Activated CD8-positive, alpha-beta memory T cell treated with anti-CD3 and anti-CD28 coated beads, Interleukin-2, amount 50 U/mL, for 4 hours (primary cell): ENCODE results near the gene ZNF263.

Source experiments
- DNase-seq: peaks from one replicate; pipeline ENCODE4 v3.0.0-alpha.2; 2020

The ZNF263 gene

GRCh38 chr16:3282730-3283542 is at the start of gene ZNF263:
Gene ZNF263 (plus strand): TSS chr16:3283491. CDS start chr16:3283819, 328 bp downstream.
- peak; percentile 91 for DNase-seq

DNA sequence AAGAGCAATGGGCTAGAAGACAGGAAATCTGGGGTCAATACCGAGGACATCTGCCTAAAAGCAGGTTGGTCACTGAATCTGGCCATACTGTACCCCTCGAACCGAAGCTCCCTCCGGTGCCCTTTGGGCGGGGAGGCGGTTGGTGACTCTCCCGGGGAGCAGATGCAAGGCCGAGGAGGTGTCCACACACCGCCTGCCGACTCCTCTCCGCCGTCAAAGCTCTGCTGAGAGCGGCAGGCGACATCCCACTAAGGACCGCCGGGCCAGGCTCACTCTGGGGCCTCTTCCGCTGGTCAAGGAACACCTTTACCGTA is 48.8 kb upstream of the ZNF263 start:
- no peak for DNase-seq

- DNase-seq = peak; percentile 92
Observed at GRCh38 chr16:3234857-3235561, 48.3 kb upstream of the ZNF263 start, which contains the start of gene ZNF200. Gene ZNF200 (minus strand): TSS chr16:3235158. CDS start chr16:3233755, 1,403 bp downstream.

GRCh38 chr16:3235856-3236669 is 47.2 kb upstream of the ZNF263 start:
- peak; percentile 48 for DNase-seq

- no peak for DNase-seq
Observed at GRCh38 chr16:3241761-3242160, 41.5 kb upstream of the ZNF263 start.

DNA sequence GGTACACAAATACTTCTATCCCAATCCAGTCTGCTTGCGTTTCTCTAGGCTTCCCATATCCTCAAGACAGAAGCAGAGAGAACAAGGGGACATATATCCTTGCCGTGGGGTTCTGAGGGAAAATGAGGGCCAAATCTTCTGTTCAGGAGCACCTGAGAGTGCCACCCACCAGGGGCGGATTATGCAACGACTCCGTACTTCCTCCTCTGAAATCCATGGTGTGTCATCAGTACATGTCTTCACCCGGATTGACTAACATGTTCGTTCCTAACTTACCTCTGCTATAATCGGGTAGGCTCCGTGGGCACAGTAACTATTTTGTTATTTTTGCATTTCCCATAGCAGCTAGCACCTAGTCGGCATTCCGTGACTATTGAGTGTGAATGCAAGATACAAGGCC is 40.6 kb upstream of the ZNF263 start:
- DNase-seq = no peak

DNA sequence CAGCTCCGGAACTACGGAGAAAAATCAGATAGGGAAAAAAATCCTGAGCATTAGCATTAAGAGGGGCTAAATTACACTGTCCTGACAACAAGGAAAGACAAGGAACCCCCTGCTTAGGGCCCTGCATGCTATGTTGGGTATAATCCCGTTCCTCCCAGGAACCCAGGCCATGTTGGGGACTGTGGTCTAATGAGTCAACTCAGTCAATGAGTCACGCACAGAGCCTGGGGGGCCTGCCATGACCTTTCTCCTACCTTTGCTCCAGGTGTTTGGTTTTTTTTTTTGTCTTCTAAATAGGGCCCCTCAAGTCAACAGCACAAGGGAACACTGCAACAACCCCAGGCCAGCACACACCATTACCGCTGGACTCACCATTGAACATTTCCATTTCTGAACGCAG is 39.4 kb upstream of the ZNF263 start:
- DNase-seq = no peak

DNA sequence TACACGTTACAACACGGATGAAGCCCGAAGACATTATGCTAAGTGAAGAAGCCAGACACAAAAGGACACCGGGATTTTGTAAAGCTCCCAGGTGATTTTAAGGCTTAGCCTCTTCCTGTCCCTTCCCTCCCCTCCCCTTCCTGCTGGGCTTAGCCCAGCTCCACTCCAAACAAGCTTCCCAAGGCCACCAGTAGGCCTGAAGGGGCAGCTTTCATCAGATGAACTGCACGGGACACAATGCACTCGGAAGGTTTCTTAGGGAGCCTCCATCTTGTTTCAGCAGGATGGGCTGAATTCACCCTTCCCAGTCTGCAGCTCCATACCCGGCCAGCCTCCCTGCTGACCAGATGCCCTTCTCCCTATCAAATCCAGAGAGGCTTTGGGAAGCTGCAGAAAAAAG is 37.3 kb upstream of the ZNF263 start:
- no peak for DNase-seq

DNA sequence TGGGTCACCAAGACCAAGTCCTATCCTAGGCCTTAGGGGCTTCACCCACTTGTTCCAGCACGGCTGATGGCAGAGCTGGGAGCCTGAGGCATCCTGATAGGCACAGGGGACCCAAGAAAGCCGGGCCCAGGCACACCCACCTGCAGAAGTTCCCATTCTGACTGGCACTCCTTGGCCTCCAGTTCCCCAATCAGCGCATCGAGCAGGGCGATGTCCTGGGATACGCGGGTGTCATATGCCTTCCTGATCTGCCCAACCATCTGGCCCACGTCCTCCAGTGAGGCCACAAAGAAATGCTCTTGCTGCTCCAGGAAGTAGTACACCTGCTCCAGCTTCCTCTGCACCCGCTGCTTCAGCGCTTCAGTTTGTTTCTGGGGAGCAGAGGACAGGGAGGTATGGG is 36.4 kb upstream of the ZNF263 start:
- no peak for DNase-seq

DNA sequence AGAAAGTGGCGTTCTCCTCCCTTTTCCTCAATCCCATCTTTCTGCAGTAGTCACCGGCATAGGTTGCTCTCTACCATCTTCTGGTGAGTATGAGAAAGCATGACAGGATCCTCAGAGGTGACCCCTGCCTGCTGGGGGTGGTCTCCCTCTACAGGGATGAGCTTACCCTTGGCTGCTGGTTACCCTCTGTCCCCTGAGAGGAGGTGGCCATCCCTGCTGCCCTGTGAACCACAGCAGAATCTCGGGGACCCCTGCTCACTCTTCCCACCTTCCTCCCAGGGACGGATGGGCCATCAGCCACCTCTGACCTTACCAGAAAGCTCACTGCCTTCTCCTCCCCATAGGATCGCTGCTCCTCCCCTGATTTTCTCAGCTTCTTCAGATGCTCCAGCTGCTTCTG is 34.7 kb upstream of the ZNF263 start:
- DNase-seq = no peak

GRCh38 chr16:3249020-3249419 is 34.3 kb upstream of the ZNF263 start:
- no peak for DNase-seq

GRCh38 chr16:3249451-3249850 is 33.8 kb upstream of the ZNF263 start:
- DNase-seq = no peak

DNA sequence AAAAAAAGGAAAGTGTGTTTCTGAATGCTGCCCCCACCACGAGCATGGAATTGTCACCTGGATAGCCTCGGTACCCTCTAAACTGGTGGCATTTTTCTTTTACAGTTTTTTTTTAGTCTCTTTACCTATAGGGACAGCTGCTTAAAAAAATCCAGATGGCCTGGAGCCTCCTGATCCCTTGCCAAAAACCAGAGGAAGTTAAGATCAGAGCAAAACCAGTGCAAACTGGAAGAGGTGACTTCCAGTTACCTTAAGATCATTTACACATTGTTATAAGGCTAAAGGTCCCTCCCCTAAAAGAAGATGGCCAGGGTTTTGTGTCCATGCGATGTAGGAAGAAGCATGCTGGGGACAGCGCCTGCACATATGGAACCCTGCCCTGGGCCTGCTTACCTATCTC is 30.3 kb upstream of the ZNF263 start:
- no peak for DNase-seq

DNA sequence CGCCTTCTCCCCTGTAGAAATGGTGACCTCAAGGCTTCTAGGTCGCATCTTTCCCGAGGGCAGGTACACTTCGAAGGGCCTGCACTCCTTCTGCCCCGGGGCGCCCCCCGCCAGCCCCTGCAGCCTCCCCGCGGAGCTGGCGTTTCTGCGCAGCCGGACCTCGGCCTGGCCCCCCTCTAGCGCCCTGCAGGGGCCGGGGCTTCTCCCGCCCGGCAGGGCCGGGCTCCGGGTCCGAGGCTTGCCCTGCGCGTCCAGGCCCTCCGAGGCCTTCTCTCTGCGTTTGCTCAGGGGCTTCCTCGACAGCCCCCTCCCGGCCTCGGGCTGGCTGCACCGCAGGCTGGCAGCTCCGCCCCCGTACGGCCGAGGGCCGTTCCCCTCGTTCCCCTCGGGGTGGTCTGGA is 29.0 kb upstream of the ZNF263 start:
- no peak for DNase-seq

DNA sequence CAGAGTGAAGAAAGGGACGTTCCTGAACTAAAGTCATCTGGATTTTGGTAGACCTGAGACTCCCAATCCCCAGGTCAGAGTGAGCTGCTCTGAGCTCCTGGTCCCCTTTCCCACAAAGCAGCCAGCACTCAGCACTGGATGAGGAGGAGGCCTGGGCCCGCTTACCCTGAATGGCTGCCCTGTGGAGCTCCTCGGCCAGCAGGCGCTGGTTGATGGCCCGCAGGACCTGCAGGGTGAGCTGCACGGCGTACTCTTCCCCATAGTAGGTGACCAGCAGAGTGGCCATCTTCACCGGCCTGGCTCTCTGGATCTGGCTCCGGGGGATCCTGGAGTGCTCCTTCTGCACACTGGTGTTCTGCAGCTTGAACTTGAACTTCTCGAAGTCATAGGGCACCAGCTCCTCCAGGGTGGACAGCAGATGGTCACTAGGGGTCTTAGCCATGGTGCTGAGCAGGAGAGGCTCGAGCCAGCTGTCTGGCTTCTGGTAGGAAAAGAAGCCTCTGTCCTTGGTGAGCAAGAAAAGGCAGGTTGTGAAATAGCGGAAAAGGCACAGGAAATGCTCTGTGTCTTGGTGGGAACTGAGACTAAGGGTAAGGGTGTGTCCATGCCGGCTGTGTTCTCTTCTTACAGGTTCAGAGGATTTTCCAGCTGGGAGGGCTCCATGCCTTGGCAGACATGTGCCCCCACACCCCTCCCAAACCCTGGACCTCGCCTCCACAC is 27.0 kb upstream of the ZNF263 start, which contains the start of gene MEFV:
Gene MEFV, minus strand, starts transcription at position 488 of the 720 bp plus-strand sequence. Its CDS starts 46 bp downstream, at position 442.
- DNase-seq = no peak

DNA sequence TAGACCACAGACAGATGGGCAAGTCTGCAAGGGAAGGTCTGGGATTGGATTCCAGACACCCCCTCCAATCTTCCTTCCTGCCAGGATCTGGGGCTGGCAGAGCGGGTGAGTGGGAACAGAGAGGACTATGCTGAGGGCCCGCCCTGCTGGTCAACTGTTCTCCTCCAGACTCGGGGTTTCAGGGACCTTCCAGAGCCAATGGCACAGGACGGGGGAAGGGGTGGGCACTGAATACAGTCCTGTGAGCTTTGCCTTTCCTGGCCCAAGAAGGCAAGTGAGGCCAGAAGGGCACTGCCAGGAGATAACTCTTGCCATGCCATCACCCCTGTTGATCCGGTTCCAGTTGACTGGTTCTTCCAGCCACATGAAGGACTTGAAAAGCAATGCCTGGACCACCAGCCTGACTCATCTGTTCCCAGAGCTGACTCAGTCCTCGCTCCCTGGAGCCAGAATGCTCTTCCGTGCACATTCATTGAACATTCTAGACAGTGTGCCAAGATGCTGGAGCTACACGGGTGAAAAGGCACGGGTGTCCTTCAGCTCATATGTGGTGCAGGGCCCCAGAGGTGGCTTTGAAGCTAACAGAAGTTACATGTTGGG is 26.3 kb upstream of the ZNF263 start:
- no peak for DNase-seq

DNA sequence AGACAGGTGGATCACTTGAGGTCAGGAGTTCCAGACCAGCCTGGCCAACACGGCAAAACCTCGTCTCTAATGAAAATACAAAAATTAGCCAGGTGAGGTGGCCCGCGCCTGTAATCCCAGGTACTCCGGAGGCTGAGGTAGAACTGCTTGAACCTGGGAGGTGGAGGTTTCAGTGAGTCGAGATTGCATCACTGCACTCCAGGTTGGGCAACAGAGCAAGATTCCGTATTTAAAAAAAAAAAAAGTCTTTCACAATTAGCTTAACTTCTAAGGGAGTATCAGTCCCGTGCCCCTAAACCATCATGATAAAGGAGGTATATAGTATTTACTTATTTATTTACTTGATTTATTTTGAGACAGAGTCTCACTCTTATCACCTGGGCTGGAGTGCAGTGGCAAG is 23.5 kb upstream of the ZNF263 start:
- no peak for DNase-seq

GRCh38 chr16:3262517-3262916 is 20.8 kb upstream of the ZNF263 start:
- DNase-seq = no peak

DNA sequence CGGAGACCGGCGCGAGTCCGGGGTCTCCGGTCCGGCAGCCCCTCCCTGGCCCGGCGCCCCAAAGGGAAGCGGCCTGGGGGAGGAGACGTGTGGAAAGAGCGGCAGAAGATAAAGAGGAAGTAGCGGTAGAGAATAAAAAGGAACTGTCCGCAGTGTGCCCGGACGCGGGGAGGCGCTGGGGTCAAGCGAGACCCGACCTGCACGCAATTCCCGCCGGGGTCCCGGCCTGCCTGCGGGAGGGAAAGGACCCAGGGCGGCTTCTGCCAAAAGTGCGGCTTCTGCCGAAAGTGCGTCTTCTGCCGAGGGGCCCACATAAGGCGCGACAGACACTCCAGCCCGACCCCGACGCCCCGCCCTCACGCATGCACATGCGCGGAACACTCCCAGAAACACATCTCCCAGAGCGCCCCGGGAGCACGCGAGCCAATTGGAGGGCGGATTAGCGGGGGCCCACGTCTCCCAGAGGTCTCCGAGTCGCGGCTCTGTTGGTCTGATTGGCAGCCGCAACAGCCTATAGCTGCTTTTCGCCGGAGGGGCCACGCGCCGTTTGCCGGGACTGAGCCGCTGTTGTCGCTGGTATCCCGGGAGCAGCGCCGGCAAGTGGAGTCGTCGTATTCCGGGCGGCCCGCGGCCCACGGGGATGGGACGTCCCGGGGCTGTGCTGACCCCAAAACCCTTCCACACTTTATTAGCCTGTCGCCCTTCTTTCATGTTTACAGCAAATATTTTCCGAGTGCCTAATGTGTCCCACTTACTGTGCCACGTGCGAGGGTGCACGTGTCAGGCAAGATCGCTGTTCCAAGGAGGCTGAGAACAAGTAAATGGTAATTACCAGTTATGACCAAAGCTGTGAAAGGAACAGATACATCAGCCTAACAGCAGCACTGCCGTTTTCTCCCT is 18.9 kb upstream of the ZNF263 start:
- DNase-seq = peak; percentile 95

DNA sequence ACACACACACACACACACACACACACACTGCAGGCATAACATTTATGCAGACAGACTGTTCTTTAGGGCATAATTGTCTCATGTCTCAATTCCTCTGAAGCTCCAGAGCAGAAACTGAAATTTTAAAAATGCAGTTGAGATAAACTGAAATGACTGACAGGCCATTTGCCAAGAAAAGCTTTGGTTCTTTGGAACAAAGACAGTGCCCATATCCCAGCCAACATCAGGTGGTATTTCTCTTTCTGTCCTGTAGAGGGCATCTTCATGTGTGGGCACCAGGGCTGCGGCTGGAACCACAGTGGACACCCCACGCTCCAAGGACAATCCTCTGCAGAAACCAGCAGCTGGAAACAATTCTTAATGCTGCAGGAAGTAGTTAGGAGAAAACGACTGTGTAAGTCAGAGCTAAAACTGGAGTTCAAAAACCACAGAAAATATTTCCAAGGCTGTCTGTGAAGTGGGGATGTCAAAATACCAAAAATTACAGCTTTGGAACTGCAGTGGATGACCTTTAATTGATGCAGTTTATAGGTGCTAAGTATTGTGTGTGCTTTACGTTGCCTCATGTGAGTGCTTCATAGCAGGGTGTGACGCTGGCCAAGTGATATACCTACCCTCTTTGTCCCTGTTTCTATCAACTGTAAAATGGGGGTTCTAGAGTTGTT is 16.3 kb upstream of the ZNF263 start:
- no peak for DNase-seq

DNA sequence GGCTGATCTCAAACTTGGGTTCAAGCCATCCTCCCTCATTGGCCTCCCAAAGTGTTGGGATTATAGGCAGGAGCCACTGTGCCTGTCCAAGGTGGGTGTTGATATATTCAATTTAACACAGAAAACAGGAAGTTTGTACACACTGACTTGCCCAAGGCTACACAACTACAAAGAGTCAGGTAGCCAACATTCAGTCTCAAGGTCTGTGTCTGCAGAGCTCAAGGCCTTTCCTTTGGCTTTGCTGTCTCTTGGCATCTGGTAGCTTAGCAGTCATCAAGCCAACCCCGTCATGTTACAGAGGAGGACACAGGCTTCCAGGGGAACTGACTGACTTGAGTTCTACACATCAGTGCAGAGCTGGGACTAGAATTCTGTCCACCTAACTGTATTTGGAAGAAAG is 15.0 kb upstream of the ZNF263 start:
- DNase-seq = no peak
